Measurements from ENCODE around the gene TCF12.

The TCF12 gene

DNA sequence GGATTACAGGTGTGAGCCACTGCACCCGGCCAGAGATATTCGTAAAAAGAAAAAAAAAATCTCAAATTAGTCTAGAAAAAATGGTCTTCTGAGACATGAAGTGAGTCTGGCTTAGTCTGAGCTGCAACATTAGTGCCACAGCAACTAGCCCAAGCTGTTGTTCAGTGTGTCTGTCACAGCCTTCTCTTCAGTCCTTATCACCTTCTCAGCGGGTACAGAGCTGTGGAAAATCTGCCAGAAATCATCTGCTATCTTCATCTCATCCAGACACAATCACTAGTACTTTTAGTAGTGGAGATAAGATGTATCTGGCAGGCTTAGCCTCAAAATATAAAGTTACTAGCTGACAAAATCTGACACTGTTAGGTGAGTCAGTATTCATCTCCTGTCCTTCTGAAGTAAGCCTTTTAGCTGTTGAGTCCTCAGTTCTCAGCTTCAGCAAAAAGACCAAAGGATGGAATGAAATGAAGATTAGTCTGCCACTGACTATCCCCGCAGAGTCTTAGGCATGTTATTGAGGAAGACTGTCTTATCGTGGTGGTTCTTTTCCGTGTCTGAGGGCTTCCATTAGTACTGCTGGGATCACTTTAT is 337.4 kb downstream of the TCF12 start:
- DNase-seq (ENCODE audit: low spot score), result no peak

DNA sequence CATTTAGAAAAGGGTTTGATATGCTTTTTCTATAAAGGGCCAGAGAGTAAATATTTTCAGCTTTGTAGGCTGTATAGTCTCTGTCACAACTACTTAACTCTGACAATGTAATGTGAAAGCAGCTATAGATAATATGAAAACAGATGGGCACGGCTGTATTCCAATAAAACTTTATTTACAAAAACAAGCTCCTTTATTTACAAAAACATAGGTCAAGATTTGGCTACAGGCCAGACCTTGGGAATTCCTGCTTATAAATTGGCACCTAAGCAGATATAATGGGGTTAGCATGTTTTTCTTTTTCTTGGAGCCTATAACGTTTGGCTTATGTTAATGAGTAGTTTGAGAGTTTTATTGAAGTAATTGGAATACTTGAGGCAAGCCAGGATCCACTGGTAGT is 338.5 kb downstream of the TCF12 start:
- no peak for DNase-seq (ENCODE audit: low spot score)

DNA sequence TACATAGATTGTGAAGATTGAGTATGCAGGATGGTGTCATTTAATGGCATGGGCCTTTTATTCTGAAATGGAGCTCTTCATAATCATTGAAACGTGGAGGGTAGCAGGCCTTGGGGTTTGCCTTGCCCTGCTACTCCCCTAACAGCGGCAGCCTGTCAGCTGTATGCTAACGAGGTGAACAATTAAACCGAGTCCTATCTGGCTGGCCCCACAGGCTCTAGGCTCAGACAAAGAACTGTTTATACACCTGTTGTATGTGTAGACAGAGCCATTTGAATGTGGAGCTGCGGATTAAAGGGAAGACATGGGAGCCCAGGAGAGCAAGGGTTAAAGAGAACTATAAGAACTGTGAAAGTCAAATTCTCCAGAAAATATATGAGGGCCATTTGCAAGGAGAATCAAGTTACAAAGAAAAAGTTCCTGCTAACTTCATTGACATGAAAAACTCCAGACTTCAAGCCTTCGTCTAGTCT is 341.2 kb downstream of the TCF12 start:
- DNase-seq (ENCODE audit: low spot score), result no peak

DNA sequence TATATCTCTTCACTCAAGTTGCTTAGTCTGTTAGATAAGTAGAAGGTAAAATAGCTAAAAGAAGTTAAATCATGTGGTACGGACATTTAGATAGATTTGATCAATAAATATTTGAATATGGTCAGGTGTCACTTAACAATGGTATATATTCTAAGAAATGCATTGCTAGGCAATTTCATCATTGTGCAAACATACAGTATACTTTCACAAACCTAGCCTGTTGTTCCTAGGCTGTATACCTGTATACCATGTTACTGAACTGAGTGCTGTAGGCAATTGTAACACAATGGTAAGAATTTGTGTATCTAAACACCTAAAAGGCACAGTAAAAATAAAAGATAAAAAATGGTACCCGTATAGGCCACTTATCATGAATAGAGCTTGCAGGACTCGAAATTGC is 345.1 kb downstream of the TCF12 start:
- DNase-seq (ENCODE audit: low spot score), result no peak

DNA sequence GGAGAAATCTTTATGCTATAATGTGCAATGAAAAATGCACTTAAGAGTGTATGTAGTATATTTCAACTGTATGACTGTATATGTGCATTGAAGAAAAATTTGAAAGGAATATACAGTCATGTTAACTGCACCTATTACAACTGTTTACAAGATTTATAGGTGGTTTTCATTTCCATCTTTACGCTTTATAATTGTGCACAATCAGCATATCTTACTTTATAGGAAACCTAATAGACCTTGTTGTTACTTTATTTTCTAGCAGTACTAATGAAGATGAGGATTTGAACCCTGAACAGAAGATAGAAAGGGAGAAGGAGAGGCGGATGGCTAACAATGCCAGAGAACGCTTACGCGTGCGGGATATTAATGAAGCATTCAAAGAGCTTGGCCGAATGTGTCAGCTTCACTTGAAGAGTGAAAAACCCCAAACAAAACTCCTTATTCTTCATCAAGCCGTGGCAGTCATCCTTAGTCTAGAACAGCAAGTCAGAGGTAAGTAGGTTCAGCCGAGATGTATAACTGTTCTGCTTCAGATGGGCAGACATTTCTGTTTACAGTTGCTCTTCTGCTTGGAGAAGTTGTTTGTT is 354.4 kb downstream of the TCF12 start:
- no peak for DNase-seq (ENCODE audit: low spot score)

DNA sequence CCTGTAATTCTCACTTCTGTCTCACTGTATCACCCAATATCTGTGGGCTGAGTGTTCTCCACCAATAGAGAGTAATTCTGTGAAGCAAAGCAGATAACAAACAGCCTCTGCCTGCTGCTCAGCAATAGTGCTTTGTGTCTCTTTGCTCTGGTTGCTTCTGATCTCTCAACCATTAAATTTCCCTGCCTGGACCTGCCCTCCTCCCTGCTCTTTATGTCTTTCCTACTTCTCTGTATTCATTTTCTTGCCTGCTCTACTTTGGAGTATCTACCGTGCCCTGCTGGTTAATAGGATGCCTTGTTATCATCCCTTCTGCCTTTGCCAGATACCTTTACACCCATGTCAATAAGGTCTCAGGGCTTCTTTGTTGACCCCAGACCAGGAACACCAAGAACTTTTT is 355.0 kb downstream of the TCF12 start:
- no peak for DNase-seq (ENCODE audit: low spot score)

DNA sequence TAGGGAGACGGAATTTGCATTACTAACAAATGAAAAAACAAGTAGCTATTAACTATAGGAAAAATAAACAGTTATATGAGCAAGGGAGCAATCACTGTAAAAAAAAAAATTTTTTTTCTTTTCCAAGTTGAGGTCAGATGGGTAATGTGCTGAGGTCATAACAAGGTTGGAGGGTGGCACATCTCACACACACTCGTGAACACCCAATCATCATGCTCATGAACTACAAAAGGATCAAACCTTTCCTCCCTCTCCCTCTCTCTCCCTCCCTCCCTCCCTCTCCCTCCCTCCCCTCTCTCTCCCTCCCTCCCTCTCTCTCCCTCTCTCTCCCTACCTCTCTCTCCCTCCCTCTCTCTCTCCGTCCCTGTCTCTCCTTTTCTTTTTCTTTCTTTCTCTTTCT is 360.0 kb downstream of the TCF12 start:
- DNase-seq (ENCODE audit: low spot score), result no peak

DNA sequence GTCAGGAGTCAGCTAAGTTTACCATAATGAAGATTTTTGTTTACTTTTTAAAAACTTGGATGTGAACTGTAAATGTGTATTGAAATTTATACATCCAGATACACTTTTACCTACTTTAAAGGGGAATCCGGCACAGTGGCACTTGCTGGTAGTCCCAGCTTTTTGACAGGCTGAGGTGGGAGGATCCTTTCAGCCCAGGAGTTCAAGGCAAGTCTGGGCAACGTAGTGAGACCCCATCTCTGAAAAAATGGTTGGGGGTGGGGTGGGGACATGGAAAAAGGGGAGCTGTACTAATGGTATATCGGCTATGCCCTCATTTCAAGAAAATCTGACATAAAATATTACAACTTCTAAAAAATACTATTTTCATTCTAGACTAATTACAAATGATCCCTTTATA is 362.0 kb downstream of the TCF12 start:
- no peak for DNase-seq (ENCODE audit: low spot score)

DNA sequence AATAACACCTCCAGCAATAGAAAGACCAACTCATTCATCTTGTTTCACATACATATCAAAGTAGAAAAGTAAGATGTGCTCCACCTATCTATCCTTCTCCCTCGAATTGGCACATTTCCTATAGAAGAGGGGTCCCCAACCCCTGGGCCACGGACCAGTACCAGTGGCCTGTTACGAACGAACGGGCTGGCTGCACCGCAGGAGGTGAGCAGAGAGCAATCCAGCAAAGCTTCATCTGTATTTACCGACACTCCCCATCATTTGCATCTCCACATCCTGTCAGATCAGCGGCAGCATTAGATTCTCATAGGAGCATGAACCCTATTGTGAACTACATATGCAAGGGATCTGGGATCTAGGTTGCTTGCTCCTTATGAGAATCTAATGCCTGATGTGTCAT is 362.9 kb downstream of the TCF12 start:
- no peak for DNase-seq (ENCODE audit: low spot score)

DNA sequence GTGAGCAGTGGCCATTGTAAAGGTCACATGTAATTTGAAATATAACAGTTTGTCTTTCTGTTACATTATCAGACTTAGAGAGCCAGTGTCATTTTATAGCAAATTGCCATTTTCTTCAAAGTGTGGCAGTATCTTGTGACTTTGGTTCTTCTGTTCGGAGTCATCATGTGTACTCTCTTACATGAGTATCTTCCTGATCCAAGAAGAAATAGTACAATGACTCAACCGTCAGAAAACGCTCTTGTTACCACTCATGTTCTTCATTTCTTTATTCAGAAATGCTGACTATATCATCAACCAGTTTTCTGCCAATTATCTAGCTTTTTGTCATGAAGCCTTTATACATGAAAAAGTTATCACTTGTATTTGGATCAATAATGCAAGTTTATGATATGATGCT is 364.2 kb downstream of the TCF12 start:
- no peak for DNase-seq (ENCODE audit: low spot score)

DNA sequence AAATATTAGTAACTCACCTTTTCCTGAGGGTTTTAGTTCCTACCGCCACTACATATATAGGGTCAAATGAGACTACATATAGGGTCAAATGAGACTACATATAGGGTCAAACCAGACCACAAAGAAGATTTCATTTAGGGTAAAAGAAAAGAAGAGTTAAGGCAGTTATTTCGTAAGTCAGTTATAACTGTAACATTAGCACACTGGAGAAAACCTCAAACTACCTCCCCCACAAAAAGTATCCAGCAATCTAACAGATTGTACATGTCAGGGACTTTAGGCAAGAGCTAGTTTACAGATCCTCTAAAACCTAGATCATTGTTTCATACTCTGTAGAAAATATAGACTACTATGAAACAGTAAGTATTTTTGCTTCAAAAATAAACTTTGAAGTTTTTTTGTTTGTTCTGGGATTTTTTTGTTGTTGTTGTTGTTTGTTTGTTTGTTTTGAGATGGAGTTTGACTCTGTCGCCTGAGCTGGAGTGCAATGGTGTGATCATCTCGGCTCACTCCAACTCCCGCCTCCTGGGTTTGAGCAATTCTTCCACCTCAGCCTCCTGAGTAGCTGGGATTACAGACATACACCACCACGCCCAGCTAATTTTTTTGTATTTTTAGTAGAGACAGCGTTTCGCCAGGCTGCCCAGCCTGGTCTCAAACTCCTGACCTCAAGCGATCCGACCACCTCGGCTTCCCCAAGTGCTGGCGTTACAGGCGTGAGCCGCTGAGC is 365.5 kb downstream of the TCF12 start:
- no peak for DNase-seq (ENCODE audit: low spot score)

DNA sequence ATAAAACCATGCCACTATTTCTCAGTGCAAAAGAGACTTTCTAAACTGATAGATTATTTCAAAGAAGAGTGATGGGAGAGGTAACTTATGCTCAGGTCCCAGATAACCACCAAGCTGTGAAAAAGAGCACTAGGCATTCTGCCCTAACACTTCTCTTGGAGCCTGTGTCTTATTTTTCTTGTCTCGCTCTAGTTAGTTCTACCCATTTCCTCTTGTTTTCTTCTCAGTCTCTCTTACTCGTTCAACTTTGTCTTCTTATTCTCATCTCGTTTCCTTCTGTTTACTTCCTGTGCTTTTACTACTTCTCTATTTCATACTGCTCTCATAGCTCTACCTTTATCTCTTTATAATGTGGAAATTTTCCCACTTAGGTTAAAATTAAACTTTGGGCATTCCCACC is 366.1 kb downstream of the TCF12 start:
- DNase-seq (ENCODE audit: low spot score), result no peak

DNA sequence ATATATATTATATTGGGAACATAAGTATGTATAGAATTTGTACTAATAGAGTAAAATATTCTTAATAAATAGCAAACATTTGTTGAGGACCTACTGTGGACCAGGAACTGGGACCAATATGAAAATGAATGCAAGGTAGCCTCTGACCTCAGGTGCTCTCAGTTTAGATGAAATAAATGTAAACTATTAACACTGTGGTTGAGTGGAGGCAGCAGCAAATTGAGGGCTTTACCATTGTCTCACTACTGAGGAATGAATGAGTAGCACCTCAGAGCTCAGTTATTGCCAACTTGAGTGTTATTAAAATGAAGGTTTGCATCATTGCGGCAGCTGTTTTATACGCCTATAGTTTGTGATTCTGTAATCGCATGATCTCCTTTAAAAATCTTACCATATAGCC is 366.9 kb downstream of the TCF12 start:
- no peak for DNase-seq (ENCODE audit: low spot score)

DNA sequence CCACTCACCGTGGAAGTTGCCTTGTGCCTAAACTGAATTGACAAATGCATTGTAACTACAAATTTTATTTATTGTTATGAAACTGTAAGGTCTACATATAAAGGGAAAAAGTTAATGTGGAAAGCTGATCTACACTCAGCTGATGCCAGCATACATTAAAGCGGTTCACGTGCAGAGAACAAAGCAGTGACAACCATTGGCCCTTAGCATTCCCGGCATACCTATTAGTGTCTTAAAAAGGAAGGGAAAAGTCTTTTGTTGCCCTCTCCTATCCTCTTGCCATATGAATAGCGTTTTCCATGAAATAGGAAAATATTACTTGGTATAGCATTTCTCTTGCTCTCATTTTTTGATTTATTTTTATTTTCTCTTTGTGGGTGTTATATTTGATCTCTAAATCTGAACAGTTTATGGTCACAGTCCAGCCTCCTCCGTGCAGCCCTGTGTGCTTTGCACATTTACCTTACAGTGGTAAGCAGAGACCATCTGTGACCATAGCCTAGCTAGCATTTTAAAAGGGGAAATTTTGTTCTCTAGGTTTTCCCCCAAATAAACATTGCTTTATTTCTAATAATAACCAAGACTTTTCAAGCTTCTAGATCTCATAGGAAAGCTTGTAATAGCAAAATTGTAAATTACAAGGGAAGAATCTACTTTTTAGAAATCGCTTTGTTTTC is 368.1 kb downstream of the TCF12 start:
- DNase-seq (ENCODE audit: low spot score), result no peak

DNA sequence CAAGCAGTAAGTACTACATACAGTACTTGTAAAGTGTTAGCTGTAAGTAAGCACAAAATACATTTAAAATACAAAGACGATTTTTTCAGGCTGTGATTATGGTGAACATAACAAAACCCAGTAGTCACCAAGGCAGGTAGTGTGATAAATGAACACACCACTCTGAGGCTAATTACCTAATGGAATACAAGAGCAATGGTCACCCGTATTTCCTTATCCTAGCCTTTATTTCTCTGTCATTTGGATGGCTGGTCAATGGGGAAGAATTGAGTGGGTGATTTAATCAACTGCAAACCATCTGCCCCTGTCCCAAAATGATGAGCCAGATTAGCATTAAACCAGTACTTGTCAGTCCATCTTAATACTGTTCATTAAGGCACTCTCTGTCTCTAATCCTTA is 368.7 kb downstream of the TCF12 start:
- no peak for DNase-seq (ENCODE audit: low spot score)

DNA sequence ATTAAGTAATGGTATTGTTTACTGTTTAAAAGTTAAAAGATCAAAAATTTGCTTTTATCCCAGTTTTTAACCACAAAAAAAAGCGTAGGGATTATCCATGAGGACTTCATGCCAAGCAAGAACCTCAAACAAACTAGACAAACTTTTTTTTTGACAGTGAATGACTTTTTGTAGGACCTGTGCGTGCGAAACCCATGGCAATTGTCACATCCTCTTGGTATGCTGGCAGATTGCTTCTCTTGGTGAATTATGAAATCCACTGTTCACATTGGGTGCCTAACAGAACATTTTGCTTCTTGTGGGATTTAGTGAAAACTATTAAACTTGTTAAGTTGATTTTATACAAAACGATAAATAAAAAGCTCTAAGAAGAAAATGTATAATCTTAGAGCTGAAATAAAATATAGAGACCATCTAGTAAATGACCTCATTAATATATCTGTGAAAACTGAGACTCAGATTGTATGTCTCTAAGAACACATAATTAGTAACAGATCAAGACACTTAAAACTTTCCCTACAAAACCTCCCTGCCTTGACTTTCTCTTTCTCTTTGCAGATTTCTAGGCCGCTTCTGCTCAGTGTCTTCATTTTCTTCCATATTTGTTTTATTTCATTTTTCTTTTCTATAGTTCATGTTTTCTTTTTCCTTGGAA is 370.6 kb downstream of the TCF12 start:
- no peak for DNase-seq (ENCODE audit: low spot score)

DNA sequence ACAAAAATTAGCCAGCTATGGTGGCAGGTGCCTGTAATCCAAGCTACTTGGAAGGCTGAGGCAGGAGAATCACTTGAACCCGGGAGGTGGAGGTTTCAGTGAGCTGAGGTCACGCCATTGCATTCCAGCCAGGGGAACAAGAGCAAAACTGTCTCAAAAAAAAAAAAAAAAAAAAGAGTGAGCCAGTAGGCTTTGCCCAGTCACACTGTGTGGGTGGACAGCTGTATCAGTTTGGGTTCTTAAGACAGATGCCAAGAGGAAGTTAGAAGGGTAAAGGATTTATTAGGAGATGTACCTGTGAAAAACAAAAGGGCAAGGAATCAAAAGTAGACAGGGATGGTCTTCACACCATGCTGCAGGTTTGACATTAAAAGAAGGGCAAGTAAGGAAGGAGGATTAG is 371.7 kb downstream of the TCF12 start:
- no peak for DNase-seq (ENCODE audit: low spot score)

DNA sequence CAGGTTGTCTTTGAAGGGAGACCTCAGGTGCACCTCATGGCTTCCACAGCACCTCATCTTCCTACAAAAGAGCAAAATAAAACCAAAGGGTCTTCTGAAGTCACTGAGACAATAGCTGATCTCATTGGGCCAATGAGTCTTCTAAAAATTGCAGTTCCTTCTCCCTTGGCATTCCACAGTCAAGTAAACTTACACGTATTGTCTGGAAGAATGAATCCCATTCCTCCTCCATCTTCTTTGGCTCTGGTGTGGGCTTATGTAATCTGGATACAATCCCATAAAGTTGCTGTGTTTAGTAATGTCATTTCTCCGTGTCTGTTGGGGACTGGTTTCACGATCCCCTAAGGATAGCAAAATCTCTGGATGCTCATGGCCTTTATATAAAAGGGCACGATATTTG is 372.4 kb downstream of the TCF12 start:
- no peak for DNase-seq (ENCODE audit: low spot score)

DNA sequence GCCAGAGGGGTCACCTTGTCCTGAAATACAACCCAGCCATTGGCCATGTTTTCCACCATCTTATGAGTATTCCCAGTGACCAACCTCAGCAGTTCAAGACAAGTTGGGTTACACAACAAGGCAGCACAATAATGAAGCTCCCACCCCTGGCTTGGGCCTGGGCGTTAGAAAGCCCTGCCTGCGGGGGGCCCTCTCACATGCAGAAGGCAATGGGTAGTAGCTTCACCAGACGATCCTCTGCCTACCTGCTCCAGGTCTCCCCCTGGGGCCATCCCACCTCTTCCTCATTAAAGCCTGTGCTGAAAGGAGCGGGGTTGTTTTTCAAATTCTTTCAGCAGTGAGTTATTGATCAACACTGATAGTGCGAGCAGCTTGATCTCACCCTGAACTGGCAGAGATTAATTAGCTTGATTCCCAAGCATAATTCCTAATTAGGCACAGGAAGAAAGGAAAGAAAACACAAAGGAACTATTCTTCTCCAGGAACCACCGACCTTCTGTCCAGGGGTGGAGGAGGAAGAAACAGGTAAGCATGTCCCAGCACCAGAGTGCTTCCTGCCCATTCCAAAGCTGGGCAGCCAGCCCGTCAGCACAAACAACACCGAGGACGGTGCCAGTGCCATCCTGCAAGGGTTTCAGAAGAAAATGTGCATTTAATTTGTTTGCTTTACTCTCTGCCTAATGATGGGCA is 378.2 kb downstream of the TCF12 start:
- DNase-seq (ENCODE audit: low spot score), result no peak

DNA sequence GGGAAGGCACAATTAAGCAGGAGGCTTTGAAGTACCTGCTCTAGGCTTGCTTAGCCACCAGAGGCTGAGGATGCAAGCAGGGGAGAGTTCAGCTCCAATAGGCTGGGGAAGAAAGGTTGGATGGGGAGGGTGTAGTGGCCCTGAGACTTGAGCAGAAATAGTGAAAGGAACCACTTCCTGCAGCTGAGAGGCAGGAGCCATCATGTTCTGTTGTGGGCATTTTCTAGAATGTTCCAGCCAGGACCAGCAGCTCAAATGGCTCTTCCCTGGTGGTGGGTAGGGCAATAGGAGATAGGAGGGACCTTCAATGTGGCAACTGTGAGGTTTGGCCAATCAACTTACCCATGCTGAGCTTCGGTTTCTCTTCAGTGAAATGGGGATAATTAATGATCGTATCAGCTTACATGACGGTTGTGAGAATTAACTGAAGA is 378.7 kb downstream of the TCF12 start:
- no peak for DNase-seq (ENCODE audit: low spot score)

DNA sequence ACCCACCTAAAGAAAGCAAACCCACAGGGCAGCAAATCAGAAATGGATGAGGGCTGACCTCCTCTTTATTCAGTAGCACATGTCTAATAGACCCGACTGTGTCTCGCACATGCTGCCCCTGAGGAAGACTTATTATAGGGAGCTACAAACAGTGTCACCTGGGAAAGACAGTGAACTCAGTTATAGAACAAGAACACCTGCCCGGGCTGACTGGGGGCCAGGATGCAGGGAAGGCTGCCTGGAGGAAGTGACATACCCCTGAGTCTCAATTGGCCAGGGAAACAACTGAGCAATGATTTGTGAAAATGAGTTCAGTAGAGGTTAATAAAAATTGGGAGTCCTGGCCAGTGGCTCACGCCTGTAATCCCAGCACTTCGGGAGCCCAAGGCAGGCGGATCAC is 379.2 kb downstream of the TCF12 start:
- DNase-seq (ENCODE audit: low spot score), result no peak

DNA sequence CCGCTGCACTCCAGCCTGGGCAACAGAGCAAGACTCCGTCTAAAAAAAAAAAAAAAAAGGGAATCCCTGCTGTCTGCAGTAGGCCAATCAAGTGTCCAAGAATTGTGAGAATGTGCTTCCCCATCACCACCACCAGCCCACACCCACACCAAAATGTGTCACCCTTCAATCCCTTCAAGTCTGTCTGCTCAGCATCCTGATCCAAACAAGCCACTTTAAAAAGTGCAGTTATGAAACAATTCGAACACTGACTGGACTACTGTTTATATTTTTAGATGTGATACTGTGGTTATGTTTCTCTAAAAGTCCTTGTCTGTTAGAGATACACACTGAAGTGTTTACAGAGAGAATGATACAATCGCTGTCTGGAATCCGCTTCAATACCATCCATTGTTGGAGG is 379.8 kb downstream of the TCF12 start:
- DNase-seq (ENCODE audit: low spot score), result no peak

Data from hematopoietic multipotent progenitor cell treated with erythropoietin and hydrocortisone succinate and interleukin-3 and kit ligand, for 15 days (in vitro differentiated cells).